HCT116 (cell line): ENCODE data around the gene ELP5. TPM values are rescaled to one million over a fixed set of nuclear protein-coding genes. Genes with fewer than 3 reads are reported as not detected.

ENCODE experiments used
- ATAC-seq: fragments of 200-7000 bp; cut with Tn5 transposase; 2 replicates; pipeline ENCODE4 v1.9.1; 2020; ENCODE audit warnings: mild to moderate bottlenecking, moderate library complexity
- BruUV-seq: library from RNA; stranded (reverse); fragments of 400-500 nt; replicated peaks from 2 replicates; lab custom pipeline; 2021; lab: Mats Ljungman, UMichigan
- CTCF ChIA-PET: fragments of 300-600 bp; sonication (Branson Sonifier 250); formaldehyde crosslinking; loops from one replicate; lab custom pipeline; 2021; ENCODE audit warnings: antibody characterized with exemption; lab: Charles Lee
- POLR2A ChIA-PET: fragments of 300-600, 350-600 bp; sonication (Branson Sonifier 250); formaldehyde crosslinking; loops from one replicate; lab custom pipeline; 2021; ENCODE audit warnings: antibody characterized with exemption; lab: Charles Lee
- RAD21 ChIA-PET, 2 experiments: fragments of 300-600 bp; sonication (Branson Sonifier 250); formaldehyde crosslinking; loops; one replicate each; lab custom pipeline; 2023; ENCODE audit warnings: low total read pairs in 2 of 2; ENCODE audit not compliant: uncharacterized antibody in 2 of 2, unreplicated experiment in 2 of 2, low non-redundant PET in 1 of 2; lab: Charles Lee
- DNase-seq: peaks from one replicate; pipeline ENCODE4 v3.0.0-alpha.2; 2010; ENCODE audit warnings: low read depth, low spot score
- H2AFZ ChIP-seq: fragments of 200-600 bp; shearing (Covaris generic), sonication (generic); 2 replicates; pipeline ENCODE4 v1.6.1; 2017; ENCODE audit warnings: low read depth, mixed run types, mixed read lengths, antibody characterized with exemption, low read length; ENCODE audit not compliant: poor library complexity, severe bottlenecking
- H3K27ac ChIP-seq: 2 replicates; pipeline ENCODE4 v1.5.1; 2012; ENCODE audit warnings: low read depth, low read length
- H3K27me3 ChIP-seq: fragments of 200-600 bp; sonication (generic); 2 replicates; pipeline ENCODE4 v1.6.1; 2016; ENCODE audit warnings: mixed run types, low read length, mixed read lengths; ENCODE audit not compliant: insufficient read depth
- H3K36me3 ChIP-seq, 2 experiments: fragments of 200-500 bp in 1 of 2; fragments of 200-600 bp in 1 of 2; sonication (Bioruptor generic) in 1 of 2; sonication (generic) in 1 of 2; 2 replicates each; pipeline versions ENCODE4 v1.5.1 to v1.6.1; 2014 to 2016; ENCODE audit warnings: low read length in 2 of 2, inconsistent platforms in 1 of 2, mixed read lengths in 1 of 2, mixed run types in 1 of 2; ENCODE audit not compliant: insufficient read depth in 2 of 2, control insufficient read depth in 1 of 2
- H3K4me1 ChIP-seq, 2 experiments: fragments of 200-600 bp in 1 of 2; sonication (generic) in 1 of 2; 2 replicates each; pipeline versions ENCODE4 v1.5.1 to v1.6.1; 2012 to 2017; ENCODE audit warnings: low read length in 2 of 2, inconsistent platforms in 1 of 2, mild to moderate bottlenecking in 1 of 2, mixed read lengths in 1 of 2, mixed run types in 1 of 2, moderate library complexity in 1 of 2; ENCODE audit not compliant: insufficient read depth in 2 of 2, control insufficient read depth in 1 of 2
- H3K4me2 ChIP-seq: fragments of 200-600 bp; sonication (generic); 2 replicates; pipeline ENCODE4 v1.6.1; 2017; ENCODE audit warnings: mixed run types, low read length, mixed read lengths
- H3K4me3 ChIP-seq, 2 experiments: fragments of 200-600 bp in 1 of 2; sonication (generic) in 1 of 2; replicated peaks in 1 of 2; 2 replicates each; pipeline ENCODE4 v1.5.1; 2011 to 2016; ENCODE audit warnings: low read length in 2 of 2, control low read depth in 1 of 2, low read depth in 1 of 2, mild to moderate bottlenecking in 1 of 2, mixed read lengths in 1 of 2, mixed run types in 1 of 2
- H3K79me2 ChIP-seq: fragments of 200-600 bp; sonication (generic); 2 replicates; pipeline ENCODE4 v1.6.1; 2017; ENCODE audit warnings: mild to moderate bottlenecking, mixed run types, low read length, moderate library complexity, mixed read lengths; ENCODE audit not compliant: insufficient read depth
- H3K9ac ChIP-seq: fragments of 200-600 bp; sonication (generic); 2 replicates; pipeline ENCODE4 v1.6.1; 2016; ENCODE audit warnings: low read length, mixed read lengths
- H3K9me2 ChIP-seq: fragments of 200-600 bp; sonication (generic), shearing (Covaris generic); 2 replicates; pipeline ENCODE4 v1.6.1; 2017; ENCODE audit warnings: mixed run types, mild to moderate bottlenecking, moderate library complexity; ENCODE audit not compliant: insufficient read depth
- H3K9me3 ChIP-seq, 2 experiments: fragments of 200-500 bp in 1 of 2; fragments of 200-600 bp in 1 of 2; sonication (Bioruptor generic) in 1 of 2; sonication (generic) in 1 of 2; 2 replicates each; pipeline ENCODE4 v1.6.1; 2014 to 2017; ENCODE audit warnings: low read length in 2 of 2, mixed read lengths in 2 of 2, inconsistent platforms in 1 of 2, low read depth in 1 of 2, mild to moderate bottlenecking in 1 of 2, mixed run types in 1 of 2, moderate library complexity in 1 of 2; ENCODE audit not compliant: control insufficient read depth in 1 of 2, insufficient read depth in 1 of 2
- H4K20me1 ChIP-seq: fragments of 200-600 bp; sonication (generic), shearing (Covaris generic); 2 replicates; pipeline ENCODE4 v1.6.1; 2017; ENCODE audit warnings: mixed run types, mild to moderate bottlenecking, moderate library complexity; ENCODE audit not compliant: insufficient read depth
- ATF3 ChIP-seq: IDR thresholded peaks from 2 replicates; pipeline ENCODE4 v1.6.1; 2012
- CBX3 ChIP-seq: IDR thresholded peaks from 2 replicates; pipeline ENCODE4 v1.6.1; 2012; ENCODE audit warnings: low read depth
- CEBPB ChIP-seq: IDR thresholded peaks from 2 replicates; pipeline ENCODE4 v1.6.1; 2012; ENCODE audit warnings: low read depth
- EGR1 ChIP-seq: IDR thresholded peaks from 2 replicates; pipeline ENCODE4 v1.6.1; 2012; ENCODE audit warnings: low read depth
- EZH2 ChIP-seq: fragments of 200-600 bp; sonication (generic); IDR thresholded peaks from 2 replicates; pipeline ENCODE4 v1.6.1; 2017; ENCODE audit warnings: antibody characterized with exemption, mixed run types
- FOSL1 ChIP-seq: IDR thresholded peaks from 2 replicates; pipeline ENCODE4 v1.6.1; 2012; ENCODE audit warnings: low read depth
- JUND ChIP-seq: IDR thresholded peaks from 2 replicates; pipeline ENCODE4 v1.6.1; 2012
- MAX ChIP-seq: IDR thresholded peaks from 2 replicates; pipeline ENCODE4 v1.6.1; 2012
- POLR2A ChIP-seq: IDR thresholded peaks from 2 replicates; pipeline ENCODE4 v1.7.0; 2011; ENCODE audit warnings: borderline replicate concordance; ENCODE audit not compliant: insufficient read depth, insufficient read length; ENCODE audit errors: extremely low read depth
- POLR2AphosphoS5 ChIP-seq: IDR thresholded peaks from 2 replicates; pipeline ENCODE4 v1.6.1; 2011; ENCODE audit warnings: mild to moderate bottlenecking, low read depth, low read length, moderate library complexity
- RAD21 ChIP-seq: IDR thresholded peaks from 2 replicates; pipeline ENCODE4 v1.6.1; 2012; ENCODE audit warnings: low read depth, mild to moderate bottlenecking
- SIN3A ChIP-seq: IDR thresholded peaks from 2 replicates; pipeline ENCODE4 v1.6.1; 2012; ENCODE audit warnings: low read depth
- SP1 ChIP-seq: IDR thresholded peaks from 2 replicates; pipeline ENCODE4 v1.6.1; 2012; ENCODE audit warnings: low read depth
- SRF ChIP-seq: IDR thresholded peaks from 2 replicates; pipeline ENCODE4 v1.6.1; 2012; ENCODE audit warnings: low read depth
- TCF7L2 ChIP-seq: IDR thresholded peaks from 2 replicates; pipeline ENCODE4 v1.7.0; 2011; ENCODE audit warnings: borderline replicate concordance, inconsistent platforms; ENCODE audit not compliant: insufficient read depth, insufficient read length; ENCODE audit errors: extremely low read depth
- ZFX ChIP-seq: fragments of 450-650 bp; IDR thresholded peaks from 2 replicates; pipeline ENCODE4 v1.6.1; 2017
- ZNF274 ChIP-seq: fragments of 200-500 bp; sonication (Bioruptor generic); IDR thresholded peaks from 2 replicates; pipeline ENCODE4 v1.6.1; 2014; ENCODE audit warnings: mild to moderate bottlenecking, low read depth, low read length, inconsistent platforms
- intact Hi-C: fragments of 100-400 bp; cut with micrococcal nuclease; formaldehyde crosslinking; loops from 2 replicates; pipeline ENCODE4 v1.10.0; 2022
- total RNA-seq: library from RNA; stranded (reverse); gene quantifications from one replicate; pipeline ENCODE4 v1.2.1, GENCODE V29; 2021; ENCODE audit not compliant: unreplicated experiment

The ELP5 gene
- total RNA-seq, 1 experiment from 2014 or later: 81.7 TPM

GRCh38 chr17:7256766-7257456 is 4.9 kb downstream of the ELP5 start:
- POLR2A ChIA-PET: no interaction called here
- no peaks in the 10 kb centered on the region for H3K9me3 ChIP-seq
- no peak overlapping the region for H2AFZ ChIP-seq
- no TSS peak for BruUV-seq
- ATAC-seq: no peak
- peaks cover 16 to 32% of the 10 kb centered on the region in 2 experiments for H3K36me3 ChIP-seq
- peaks cover 21 to 33% of the 10 kb centered on the region in 2 experiments for H3K4me1 ChIP-seq
- intact Hi-C loops: no loop called here
- DNase-seq: no peak
- H4K20me1 ChIP-seq: peaks cover 5% of the 10 kb centered on the region; the same call in 1 of the 2 replicates
- no peak overlapping the region for H3K4me2 ChIP-seq
- no peaks in the 10 kb centered on the region for H3K9me2 ChIP-seq
- TF ChIP-seq JUND (0 out of 2 replicates have a peak, but pooled peaks have one; percentile 4), ATF3 (no peak), POLR2AphosphoS5 (peak; percentile 53), FOSL1 (no peak), ZNF274 (no peak)
- CTCF ChIA-PET: no interaction called here
- RAD21 ChIA-PET: no interaction called here
- no peaks in the 10 kb centered on the region for H3K27me3 ChIP-seq
- peak overlapping the region; percentile 16; the same call in 1 of the 2 replicates for H3K27ac ChIP-seq
- no peak overlapping the region for H3K9ac ChIP-seq
- H3K79me2 ChIP-seq: peaks cover 78% of the 10 kb centered on the region
- no peak overlapping the region for H3K4me3 ChIP-seq

- Histone ChIP-seq H3K4me3 (peak overlapping the region; percentile 4 to 6; a peak in 1 of 4 replicates), H3K27me3 (no peaks in the 10 kb centered on the region), H3K9ac (peak overlapping the region; percentile 36), H3K4me1 (peaks cover 21 to 38% of the 10 kb centered on the region in 2 experiments), H4K20me1 (peaks cover 5% of the 10 kb centered on the region; the same call in 1 of the 2 replicates), H3K27ac (peak overlapping the region; percentile 94), H3K36me3 (peaks cover 15 to 32% of the 10 kb centered on the region in 2 experiments), H3K79me2 (peaks cover 69% of the 10 kb centered on the region), H3K4me2 (peak overlapping the region; percentile 90), H2AFZ (no peak overlapping the region), H3K9me2 (no peaks in the 10 kb centered on the region), H3K9me3 (no peaks in the 10 kb centered on the region)
- ChIA-PET POLR2A (interaction anchor here (1.1 to 3.0 kb wide), 4 partner anchors 17 to 55 kb away, joined by 3 to 15 read pairs (median 6); partner anchors contain the start of genes ACADVL, DLG4 and GABARAP), CTCF (interaction anchor here (0.8 kb wide), 1 partner anchor 38 kb away, joined by 3 read pairs; no protein-coding TSS in a partner anchor), RAD21 (no interaction called here)
- no TSS peak for BruUV-seq
- TF ChIP-seq EZH2 (no peak), SIN3A (peak; percentile 58), EGR1 (peak; percentile 95), SRF (no peak), MAX (peak; percentile 49; the same call in 1 of the 2 replicates), POLR2AphosphoS5 (peak; percentile 48), POLR2A (peak; percentile 22), TCF7L2 (no peak), SP1 (peak; percentile 52; the same call in 1 of the 2 replicates), CBX3 (no peak), CEBPB (peak; percentile 93), RAD21 (no peak), ZFX (no peak), JUND (peak; percentile 29; the same call in 1 of the 2 replicates), FOSL1 (no peak)
- DNase-seq (peak; percentile 62), ATAC-seq (no peak)
- intact Hi-C loops: no loop called here
These were observed 6.9 kb downstream of the ELP5 start for GRCh38 chr17:7258731-7259554.
